Astrocyte (in vitro differentiated cells and primary cell): Measurements from ENCODE around the gene SLC12A3. TPM values are rescaled to one million over a fixed set of nuclear protein-coding genes. Genes with fewer than 3 reads are reported as not detected.

Experiments
- DNase-seq: peaks from one replicate; pipeline ENCODE4 v3.0.0-alpha.2; 2010; ENCODE audit warnings: low read depth
- FAIRE-seq: peaks from 2 replicates; lab custom pipeline; 2011; peaks lifted over from hg19 to GRCh38; lab: Jason Lieb, UNC
- H2AFZ ChIP-seq: 2 replicates; pipeline ENCODE4 v1.6.0; 2012; ENCODE audit warnings: low read depth, low read length, inconsistent platforms
- H3K27ac ChIP-seq: 2 replicates; pipeline ENCODE4 v1.5.1; 2011; ENCODE audit warnings: low read depth, low read length, inconsistent platforms
- H3K27me3 ChIP-seq: 2 replicates; pipeline ENCODE4 v1.6.0; 2011; ENCODE audit warnings: low read length, inconsistent platforms; ENCODE audit not compliant: insufficient read depth
- H3K36me3 ChIP-seq: 2 replicates; pipeline ENCODE4 v1.5.1; 2011; ENCODE audit warnings: low read length, inconsistent platforms; ENCODE audit not compliant: insufficient read depth
- H3K4me1 ChIP-seq: 2 replicates; pipeline ENCODE4 v1.5.1; 2011; ENCODE audit warnings: low read length, inconsistent platforms; ENCODE audit not compliant: insufficient read depth
- H3K4me2 ChIP-seq: 2 replicates; pipeline ENCODE4 v1.6.0; 2012; ENCODE audit warnings: low read length, inconsistent platforms
- H3K4me3 ChIP-seq: 2 replicates; pipeline ENCODE4 v1.5.1; 2011; ENCODE audit warnings: low read depth, mild to moderate bottlenecking, low read length, inconsistent platforms; ENCODE audit not compliant: insufficient read depth
- H3K79me2 ChIP-seq: 2 replicates; pipeline ENCODE4 v1.6.0; 2012; ENCODE audit warnings: mild to moderate bottlenecking, low read length, inconsistent platforms; ENCODE audit not compliant: insufficient read depth
- H3K9ac ChIP-seq: 2 replicates; pipeline ENCODE4 v1.6.0; 2012; ENCODE audit warnings: mild to moderate bottlenecking, low read length, inconsistent platforms
- H3K9me3 ChIP-seq: 2 replicates; pipeline ENCODE4 v1.5.1; 2012; ENCODE audit warnings: low read depth, mild to moderate bottlenecking, low read length, inconsistent platforms; ENCODE audit not compliant: insufficient read depth
- H4K20me1 ChIP-seq: 2 replicates; pipeline ENCODE4 v1.6.0; 2012; ENCODE audit warnings: low read length, inconsistent platforms; ENCODE audit not compliant: insufficient read depth
- H3K27ac Mint-ChIP-seq: one replicate; pipeline ENCODE4 v1.8.0; 2021; ENCODE audit warnings: mild to moderate bottlenecking, mixed read lengths; ENCODE audit not compliant: unreplicated experiment
- H3K27me3 Mint-ChIP-seq: one replicate; pipeline ENCODE4 v1.8.0; 2021; ENCODE audit warnings: low read depth, mixed read lengths; ENCODE audit not compliant: unreplicated experiment
- H3K36me3 Mint-ChIP-seq: one replicate; pipeline ENCODE4 v1.8.0; 2021; ENCODE audit warnings: low read depth, mixed read lengths; ENCODE audit not compliant: unreplicated experiment
- H3K4me1 Mint-ChIP-seq: one replicate; pipeline ENCODE4 v1.8.0; 2021; ENCODE audit warnings: low read depth, mixed read lengths; ENCODE audit not compliant: unreplicated experiment
- H3K4me3 Mint-ChIP-seq: one replicate; pipeline ENCODE4 v1.8.0; 2021; ENCODE audit warnings: mild to moderate bottlenecking, moderate library complexity, mixed read lengths; ENCODE audit not compliant: unreplicated experiment
- H3K9me3 Mint-ChIP-seq: one replicate; pipeline ENCODE4 v1.8.0; 2021; ENCODE audit warnings: mild to moderate bottlenecking, mixed read lengths; ENCODE audit not compliant: unreplicated experiment
- CTCF ChIP-seq: IDR thresholded peaks from 2 replicates; pipeline ENCODE4 v1.5.1; 2011; ENCODE audit warnings: low read depth, mild to moderate bottlenecking, inconsistent platforms, low read length, moderate library complexity; ENCODE audit not compliant: insufficient read depth
- EZH2 ChIP-seq: IDR thresholded peaks from 2 replicates; pipeline ENCODE4 v1.6.1; 2012; ENCODE audit warnings: mild to moderate bottlenecking, low read length, inconsistent platforms; ENCODE audit not compliant: insufficient read depth
- total RNA-seq: library from RNA; stranded (reverse); gene quantifications from 2 replicates; pipeline ENCODE4 v1.2.1, GENCODE V29; 2021

Gene SLC12A3
- total RNA-seq, 1 donor from 2014 or later: 0.18 TPM

GRCh38 chr16:56836410-56837230 is 28.4 kb upstream of the SLC12A3 start:
- H3K4me3 Mint-ChIP-seq: no peak overlapping the region
- H3K27me3 Mint-ChIP-seq: no peaks in the 10 kb centered on the region
- H3K4me2 ChIP-seq: no peak overlapping the region
- H3K9me3 Mint-ChIP-seq: no peaks in the 10 kb centered on the region
- H3K9ac ChIP-seq: no peak overlapping the region
- H3K4me1 ChIP-seq: no peaks in the 10 kb centered on the region
- H3K79me2 ChIP-seq: no peaks in the 10 kb centered on the region
- peaks cover 28% of the 10 kb centered on the region for H3K36me3 Mint-ChIP-seq
- FAIRE-seq: no peak
- TF ChIP-seq EZH2 (no peak), CTCF (no peak)
- H4K20me1 ChIP-seq: no peaks in the 10 kb centered on the region
- H3K36me3 ChIP-seq: peaks cover 40% of the 10 kb centered on the region
- H3K9me3 ChIP-seq: no peaks in the 10 kb centered on the region
- H3K27me3 ChIP-seq: no peaks in the 10 kb centered on the region
- H3K27ac Mint-ChIP-seq: no peak overlapping the region
- no peak overlapping the region for H3K4me3 ChIP-seq
- peaks cover 32% of the 10 kb centered on the region for H3K4me1 Mint-ChIP-seq
- H3K27ac ChIP-seq: no peak overlapping the region
- DNase-seq: no peak
- no peak overlapping the region for H2AFZ ChIP-seq

GRCh38 chr16:56838622-56839337 is 26.2 kb upstream of the SLC12A3 start:
- Histone ChIP-seq H3K4me2 (no peak overlapping the region), H3K79me2 (no peaks in the 10 kb centered on the region), H3K9ac (no peak overlapping the region), H4K20me1 (no peaks in the 10 kb centered on the region), H3K27me3 (no peaks in the 10 kb centered on the region), H3K36me3 (peaks cover 40% of the 10 kb centered on the region), H3K9me3 (no peaks in the 10 kb centered on the region), H3K4me3 (no peak overlapping the region), H3K4me1 (no peaks in the 10 kb centered on the region), H2AFZ (no peak overlapping the region), H3K27ac (no peak overlapping the region)
- no peaks in the 10 kb centered on the region for H3K27me3 Mint-ChIP-seq
- H3K4me1 Mint-ChIP-seq: peaks cover 15% of the 10 kb centered on the region
- no peaks in the 10 kb centered on the region for H3K9me3 Mint-ChIP-seq
- H3K27ac Mint-ChIP-seq: no peak overlapping the region
- no peak for TF ChIP-seq CTCF
- TF ChIP-seq EZH2: no peak
- no peak overlapping the region for H3K4me3 Mint-ChIP-seq
- peaks cover 25% of the 10 kb centered on the region for H3K36me3 Mint-ChIP-seq
- DNase-seq (no peak), FAIRE-seq (no peak)
